ENCODE results near the gene KISS1.

DNA sequence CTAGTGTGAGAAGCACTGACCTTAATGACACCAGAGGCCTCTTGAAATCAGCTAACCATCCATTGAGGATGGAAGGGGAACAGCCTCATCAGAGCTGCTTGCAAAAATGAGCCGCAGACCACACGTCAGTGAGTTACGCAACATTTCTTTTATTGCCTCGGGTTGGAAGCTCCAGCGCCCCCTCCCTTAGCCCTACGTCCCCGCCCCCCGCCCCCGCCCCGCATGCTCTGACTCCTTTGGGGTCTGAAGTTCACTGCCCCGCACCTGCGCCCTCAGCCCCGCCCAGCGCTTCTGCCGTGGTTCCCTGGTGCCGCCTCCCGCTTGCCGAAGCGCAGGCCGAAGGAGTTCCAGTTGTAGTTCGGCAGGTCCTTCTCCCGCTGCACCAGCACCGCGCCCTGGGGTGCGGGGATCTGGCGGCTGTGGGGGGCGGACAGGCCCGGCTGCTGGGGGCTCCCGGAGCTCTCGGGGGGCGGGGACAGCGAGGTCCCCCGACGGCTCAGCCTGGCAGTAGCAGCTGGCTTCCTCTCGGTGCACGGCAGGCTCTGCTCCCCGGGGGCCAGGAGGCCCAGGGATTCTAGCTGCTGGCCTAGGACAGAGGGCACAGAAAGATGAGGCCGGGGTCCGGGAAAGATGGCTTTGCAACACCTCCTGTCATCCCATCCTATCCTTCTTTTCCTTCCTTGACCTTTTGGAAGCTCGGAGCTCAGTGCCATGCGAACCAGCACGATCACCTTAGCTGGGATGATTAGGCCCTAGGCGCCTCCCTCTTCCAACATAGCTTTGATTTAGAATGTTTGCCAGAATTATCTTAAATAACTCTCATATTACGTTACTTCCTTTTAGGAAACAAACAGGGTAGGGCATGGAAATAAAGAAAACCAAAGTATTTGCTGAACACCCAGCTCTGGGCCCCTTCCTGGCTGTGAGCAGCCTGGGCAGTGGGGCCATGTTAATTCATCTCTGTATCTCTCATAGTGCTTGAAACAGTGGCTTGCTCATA is 5.8 kb downstream of the KISS1 start:
- TF ChIP-seq, protein P1, sequence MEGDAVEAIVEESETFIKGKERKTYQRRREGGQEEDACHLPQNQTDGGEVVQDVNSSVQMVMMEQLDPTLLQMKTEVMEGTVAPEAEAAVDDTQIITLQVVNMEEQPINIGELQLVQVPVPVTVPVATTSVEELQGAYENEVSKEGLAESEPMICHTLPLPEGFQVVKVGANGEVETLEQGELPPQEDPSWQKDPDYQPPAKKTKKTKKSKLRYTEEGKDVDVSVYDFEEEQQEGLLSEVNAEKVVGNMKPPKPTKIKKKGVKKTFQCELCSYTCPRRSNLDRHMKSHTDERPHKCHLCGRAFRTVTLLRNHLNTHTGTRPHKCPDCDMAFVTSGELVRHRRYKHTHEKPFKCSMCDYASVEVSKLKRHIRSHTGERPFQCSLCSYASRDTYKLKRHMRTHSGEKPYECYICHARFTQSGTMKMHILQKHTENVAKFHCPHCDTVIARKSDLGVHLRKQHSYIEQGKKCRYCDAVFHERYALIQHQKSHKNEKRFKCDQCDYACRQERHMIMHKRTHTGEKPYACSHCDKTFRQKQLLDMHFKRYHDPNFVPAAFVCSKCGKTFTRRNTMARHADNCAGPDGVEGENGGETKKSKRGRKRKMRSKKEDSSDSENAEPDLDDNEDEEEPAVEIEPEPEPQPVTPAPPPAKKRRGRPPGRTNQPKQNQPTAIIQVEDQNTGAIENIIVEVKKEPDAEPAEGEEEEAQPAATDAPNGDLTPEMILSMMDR (IDR thresholded peaks at IDR 0.05; ENCODE audit: low read depth, low read length, poor library complexity, severe bottlenecking) = no peak
- TF ChIP-seq EZH2phosphoT487 (IDR thresholded peaks at IDR 0.05; ENCODE audit: borderline replicate concordance, low read length) = no peak

Measured in DOHH2 (cell line).